Measurements from ENCODE around the gene GAPVD1. TPM values are rescaled to one million over a fixed set of nuclear protein-coding genes. Genes with fewer than 3 reads are reported as not detected.

The GAPVD1 gene
- total RNA-seq, 2 donors from 2014 or later, result 34.4 to 50.1 TPM

DNA sequence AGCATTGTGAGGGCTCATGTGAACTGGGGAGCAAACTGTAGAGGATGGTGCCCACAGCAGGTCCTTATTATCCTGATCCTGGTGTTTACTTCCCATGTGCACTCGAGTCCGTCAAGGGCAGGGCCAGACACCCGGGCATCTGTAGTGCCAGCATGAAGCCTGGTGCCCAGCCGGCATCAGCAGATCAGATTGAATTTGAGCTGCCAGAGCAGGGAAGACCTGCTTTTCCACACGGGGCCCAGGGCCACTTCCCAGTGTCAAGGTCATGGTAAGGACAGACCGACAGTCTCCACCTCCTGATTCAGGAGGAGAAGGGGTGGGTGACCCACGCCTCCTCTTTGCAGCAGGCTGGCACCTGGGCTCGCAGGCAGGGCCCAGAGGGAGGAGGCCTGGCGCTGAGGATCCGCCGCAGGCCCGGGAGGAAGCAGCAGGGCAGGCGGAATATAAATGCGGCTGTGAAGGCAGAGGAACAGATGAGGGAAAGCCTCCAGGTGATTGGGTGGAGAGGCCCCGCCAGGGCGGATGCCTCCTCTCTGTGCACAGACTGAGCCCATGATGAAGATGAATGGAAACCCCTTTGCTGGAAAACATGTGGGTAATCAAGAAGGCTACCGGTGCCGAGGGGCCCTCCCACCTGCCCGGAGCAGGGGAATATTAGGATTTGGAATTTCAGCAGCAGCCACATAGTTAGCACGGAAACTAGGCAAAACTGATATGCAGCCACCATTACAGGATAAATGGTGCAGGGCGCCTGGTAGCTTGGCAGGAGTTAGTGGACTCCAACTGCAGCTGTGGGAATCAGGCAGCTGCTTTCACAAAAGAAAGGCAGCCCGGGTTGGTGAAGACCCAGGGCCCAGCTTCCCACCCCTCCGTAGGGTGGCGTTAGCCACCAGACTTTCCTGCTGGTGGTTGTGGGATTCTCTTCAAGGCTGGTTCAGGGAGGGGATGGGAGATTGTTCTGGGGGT, 114.9 kb downstream of the GAPVD1 start:
- H3K27ac ChIP-seq, result no peak overlapping the region
- WGBS, result 63% methylated on average over 24 of the region's 24 CpGs
- DNase-seq (ENCODE audit: low spot score), result no peak
- TF ChIP-seq POLR2A (IDR thresholded peaks at IDR 0.05) (no peak), POLR2AphosphoS5 (IDR thresholded peaks at IDR 0.05) (no peak)
- TF ChIP-seq, protein P1, sequence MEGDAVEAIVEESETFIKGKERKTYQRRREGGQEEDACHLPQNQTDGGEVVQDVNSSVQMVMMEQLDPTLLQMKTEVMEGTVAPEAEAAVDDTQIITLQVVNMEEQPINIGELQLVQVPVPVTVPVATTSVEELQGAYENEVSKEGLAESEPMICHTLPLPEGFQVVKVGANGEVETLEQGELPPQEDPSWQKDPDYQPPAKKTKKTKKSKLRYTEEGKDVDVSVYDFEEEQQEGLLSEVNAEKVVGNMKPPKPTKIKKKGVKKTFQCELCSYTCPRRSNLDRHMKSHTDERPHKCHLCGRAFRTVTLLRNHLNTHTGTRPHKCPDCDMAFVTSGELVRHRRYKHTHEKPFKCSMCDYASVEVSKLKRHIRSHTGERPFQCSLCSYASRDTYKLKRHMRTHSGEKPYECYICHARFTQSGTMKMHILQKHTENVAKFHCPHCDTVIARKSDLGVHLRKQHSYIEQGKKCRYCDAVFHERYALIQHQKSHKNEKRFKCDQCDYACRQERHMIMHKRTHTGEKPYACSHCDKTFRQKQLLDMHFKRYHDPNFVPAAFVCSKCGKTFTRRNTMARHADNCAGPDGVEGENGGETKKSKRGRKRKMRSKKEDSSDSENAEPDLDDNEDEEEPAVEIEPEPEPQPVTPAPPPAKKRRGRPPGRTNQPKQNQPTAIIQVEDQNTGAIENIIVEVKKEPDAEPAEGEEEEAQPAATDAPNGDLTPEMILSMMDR (IDR thresholded peaks at IDR 0.05), result no peak
- no peaks in the 10 kb centered on the region for H3K27me3 ChIP-seq (replicated peaks; ENCODE audit: insufficient read depth)
- no peaks in the 10 kb centered on the region for H3K36me3 ChIP-seq
- intact Hi-C loops (cut with DNase I), result loop anchor here (10.0 kb wide), 1 partner anchor 522 kb away; the partner anchor contains the start of gene WDR38
- H3K9me3 ChIP-seq, result no peaks in the 10 kb centered on the region
- no peaks in the 10 kb centered on the region for H3K4me1 ChIP-seq (replicated peaks)
- no peak overlapping the region for H3K4me3 ChIP-seq

DNA sequence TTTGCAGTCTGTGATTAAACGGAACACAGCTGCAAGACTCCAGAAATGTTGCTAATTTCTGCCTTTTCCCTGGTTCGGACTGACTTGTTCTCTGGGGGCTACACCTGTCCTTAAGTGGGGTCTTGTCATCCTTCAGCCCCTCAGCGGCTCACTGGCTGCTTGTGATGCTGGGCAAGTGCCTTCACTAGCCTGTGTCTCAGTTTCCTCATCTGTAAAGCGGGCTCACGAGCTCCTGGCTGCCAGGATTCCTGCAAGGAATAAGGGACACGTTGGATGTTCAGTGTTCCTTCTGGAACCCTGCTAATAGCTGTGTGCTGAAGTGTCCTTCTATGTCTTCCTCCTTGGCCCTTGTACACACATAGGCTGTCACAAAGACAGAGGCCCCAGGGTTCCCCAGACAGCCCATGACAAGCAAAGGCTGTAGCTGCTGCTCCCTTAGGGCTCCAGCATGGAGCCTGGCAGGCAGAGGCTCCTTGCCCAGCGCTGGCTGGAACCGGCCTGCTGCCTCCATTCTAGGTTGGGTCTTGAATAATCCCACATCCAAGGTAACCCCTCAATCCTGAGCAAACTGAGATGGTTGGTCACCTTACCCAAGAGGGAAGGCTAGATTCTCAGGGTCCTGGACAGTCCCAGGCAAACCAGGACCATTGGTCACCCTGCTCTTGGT, 116.1 kb downstream of the GAPVD1 start:
- no peaks in the 10 kb centered on the region for H3K4me1 ChIP-seq (replicated peaks)
- intact Hi-C loops (cut with DNase I), result loop anchor here (10.0 kb wide), 1 partner anchor 523 kb away; the partner anchor contains the start of gene WDR38
- no peaks in the 10 kb centered on the region for H3K27me3 ChIP-seq (replicated peaks; ENCODE audit: insufficient read depth)
- DNase-seq (ENCODE audit: low spot score), result no peak
- TF ChIP-seq POLR2A (IDR thresholded peaks at IDR 0.05), result no peak
- TF ChIP-seq POLR2AphosphoS5 (IDR thresholded peaks at IDR 0.05), result no peak
- TF ChIP-seq, protein P1 (IDR thresholded peaks at IDR 0.05), result no peak
- H3K4me3 ChIP-seq, result no peak overlapping the region
- whole genome bisulfite sequencing, result 78% methylated on average over 8 of the region's 8 CpGs
- no peaks in the 10 kb centered on the region for H3K36me3 ChIP-seq
- no peaks in the 10 kb centered on the region for H3K9me3 ChIP-seq
- no peak overlapping the region for H3K27ac ChIP-seq

DNA sequence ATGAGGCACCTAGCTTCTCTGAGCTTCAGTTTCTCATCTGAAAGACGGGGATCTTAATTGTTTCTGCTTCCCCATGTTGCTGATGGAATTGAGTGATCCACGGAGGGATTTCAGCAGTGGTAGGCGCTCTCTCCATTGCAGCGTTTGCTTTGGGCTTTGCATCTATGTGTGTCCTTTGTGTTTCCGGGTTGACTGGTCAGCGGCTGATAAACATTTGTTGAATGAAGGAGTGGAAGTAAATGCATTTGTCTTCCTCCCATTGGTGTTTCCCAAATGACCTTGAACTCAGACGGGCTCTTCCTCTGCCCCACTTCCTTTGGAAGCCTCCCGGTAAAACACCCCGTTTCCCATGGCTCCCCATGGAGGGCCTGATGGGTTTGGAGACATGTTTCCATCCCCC, 117.2 kb downstream of the GAPVD1 start:
- no peaks in the 10 kb centered on the region for H3K27me3 ChIP-seq (replicated peaks; ENCODE audit: insufficient read depth)
- DNase-seq (ENCODE audit: low spot score), result no peak
- no peaks in the 10 kb centered on the region for H3K36me3 ChIP-seq
- no peak overlapping the region for H3K27ac ChIP-seq
- no peaks in the 10 kb centered on the region for H3K9me3 ChIP-seq
- WGBS, result 74% methylated on average over 9 of the region's 9 CpGs
- no peak overlapping the region for H3K4me3 ChIP-seq
- no peak for TF ChIP-seq POLR2AphosphoS5 (IDR thresholded peaks at IDR 0.05)
- TF ChIP-seq, protein P1 (IDR thresholded peaks at IDR 0.05), result no peak
- no peak for TF ChIP-seq POLR2A (IDR thresholded peaks at IDR 0.05)
- no peaks in the 10 kb centered on the region for H3K4me1 ChIP-seq (replicated peaks)
- intact Hi-C loops (cut with DNase I), result loop anchor here (10.0 kb wide), 1 partner anchor 524 kb away; the partner anchor contains the start of gene WDR38

DNA sequence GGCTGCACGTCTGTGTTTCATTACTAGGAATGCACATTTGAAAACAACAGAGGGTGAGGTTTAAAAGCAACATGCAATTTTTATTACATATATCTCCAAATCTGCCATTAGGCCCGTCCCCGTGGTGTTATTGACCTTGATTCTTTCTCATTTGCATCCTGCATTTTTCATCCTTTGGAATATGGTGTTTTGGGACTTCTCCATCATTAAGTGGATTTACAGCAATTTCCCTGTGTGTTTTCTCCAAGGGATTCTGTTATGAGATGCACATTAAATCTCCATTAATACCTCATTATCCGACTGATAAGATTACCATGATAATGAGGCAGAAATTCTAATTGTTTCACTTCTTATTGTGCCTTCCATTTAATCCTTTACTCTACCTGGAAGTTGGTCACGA, 117.6 kb downstream of the GAPVD1 start:
- intact Hi-C loops (cut with DNase I), result loop anchor here (10.0 kb wide), 1 partner anchor 524 kb away; the partner anchor contains the start of gene WDR38
- WGBS, result 68% methylated on average over 5 of the region's 5 CpGs
- no peaks in the 10 kb centered on the region for H3K36me3 ChIP-seq
- H3K27ac ChIP-seq, result no peak overlapping the region
- H3K4me1 ChIP-seq (replicated peaks), result no peaks in the 10 kb centered on the region
- no peaks in the 10 kb centered on the region for H3K27me3 ChIP-seq (replicated peaks; ENCODE audit: insufficient read depth)
- no peak for TF ChIP-seq POLR2A (IDR thresholded peaks at IDR 0.05)
- TF ChIP-seq POLR2AphosphoS5 (IDR thresholded peaks at IDR 0.05), result no peak
- TF ChIP-seq, protein P1 (IDR thresholded peaks at IDR 0.05), result no peak
- H3K4me3 ChIP-seq, result no peak overlapping the region
- H3K9me3 ChIP-seq, result no peaks in the 10 kb centered on the region
- DNase-seq (ENCODE audit: low spot score), result no peak
